Ovary (tissue), 9 donors: Measurements from ENCODE around the gene ARHGEF17. TPM values are rescaled to one million over a fixed set of nuclear protein-coding genes. Genes with fewer than 3 reads are reported as not detected.

Experiments
- DNase-seq, 5 donors: peaks; one replicate each; pipeline ENCODE4 v3.0.0-alpha.2; 2019 to 2020
- H3K27ac ChIP-seq, 2 donors: fragments of 200-600 bp; one replicate each; pipeline versions ENCODE4 v1.5.1 to v1.8.0; 2019 to 2022
- H3K27me3 ChIP-seq: fragments of 200-600 bp; one replicate; pipeline ENCODE4 v1.8.0; 2022
- H3K36me3 ChIP-seq: fragments of 200-600 bp; sonication (generic); one replicate; pipeline ENCODE4 v1.5.1; 2019
- H3K4me1 ChIP-seq: one replicate; pipeline ENCODE4 v1.8.1; 2013; ENCODE audit warnings: mild to moderate bottlenecking, moderate library complexity; ENCODE audit not compliant: insufficient read depth
- H3K4me3 ChIP-seq: fragments of 200-600 bp; sonication (generic); one replicate; pipeline ENCODE4 v1.5.1; 2017
- H3K9me3 ChIP-seq, 2 donors: fragments of 200-600 bp in 1 of 2; sonication (generic) in 1 of 2; one replicate each; pipeline versions ENCODE4 v1.5.1 to v1.8.1; 2013 to 2019; ENCODE audit warnings: mild to moderate bottlenecking in 1 of 2, moderate library complexity in 1 of 2
- EP300 ChIP-seq: sonication (generic); formaldehyde crosslinking; IDR thresholded peaks from one replicate; pipeline ENCODE4 v1.6.1; 2017; ENCODE audit warnings: antibody characterized with exemption
- POLR2A ChIP-seq: fragments of 450-650 bp; IDR thresholded peaks from one replicate; pipeline ENCODE4 v1.6.1; 2017; ENCODE audit warnings: antibody characterized with exemption, mild to moderate bottlenecking, moderate library complexity
- WGBS, 3 donors: extraction: QIAGEN DNeasy Blood & Tissue Kit in 1 of 3; methylation state at CpG; one replicate each; pipeline versions ENCODE4 v1.1.5 to v1.1.7; 2013 to 2017; 5-methylcytosine and 5-hydroxymethylcytosine counted together
- intact Hi-C, 4 donors: fragments of 100-400 bp; cut with DNase I; formaldehyde crosslinking; loops; one replicate each; pipeline versions ENCODE4 v1.11.0 to v1.15.1; 2022 to 2023
- polyA plus RNA-seq, 2 donors: library from polyadenylated mRNA; stranded (reverse); fragments of 200-250 nt in 1 of 2; fragments of 350-450 nt in 1 of 2; fragmentation: Illumina TruSeq in 1 of 2; extraction: RNeasy Lipid Tissue Mini Kit (QIAGEN cat#74804) in 1 of 2; gene quantifications; one replicate each; pipeline ENCODE4 v1.2.3, GENCODE V29; 2013 to 2014
- total RNA-seq, 7 donors: library from RNA; depleted of rRNA in 2 of 7; stranded (reverse); fragments of >200 nt in 2 of 7; fragmentation: NEBNext Ultra II Directional in 3 of 7; extraction: Animal tissue kit (Norgen Biotek cat#: 25700) in 3 of 7; gene quantifications; one replicate each; pipeline versions ENCODE4 v1.1.0 to v1.2.4, GENCODE V29; 2016 to 2023
- TF ChIP-seq, protein P1 (sequence below), 3 donors: fragments of 450-650 bp in 2 of 3; fragments of 200-600 bp in 1 of 3; IDR thresholded peaks; one replicate each; pipeline versions ENCODE4 v1.5.1 to v1.8.0; 2016 to 2022; ENCODE audit warnings: antibody characterized with exemption in 3 of 3, mild to moderate bottlenecking in 1 of 3
- donor health status: DM: no; HTN: no; CAD: no; lungs with moderate emphysema.
- donor health status: DM: no; HTN: no; CAD: no.
- donor health status: Bipolar disorder and iron deficiency.
- donor health status: DM: yes; HTN: yes; CAD: no.
- donor health status: DM: no; HTN: no; CAD: no.
- donor health status: DM: yes; HTN: yes; CAD: no.

Gene ARHGEF17
- total and polyA plus RNA-seq, 9 donors = 21.0 to 83.8 (median 46.0) TPM

DNA sequence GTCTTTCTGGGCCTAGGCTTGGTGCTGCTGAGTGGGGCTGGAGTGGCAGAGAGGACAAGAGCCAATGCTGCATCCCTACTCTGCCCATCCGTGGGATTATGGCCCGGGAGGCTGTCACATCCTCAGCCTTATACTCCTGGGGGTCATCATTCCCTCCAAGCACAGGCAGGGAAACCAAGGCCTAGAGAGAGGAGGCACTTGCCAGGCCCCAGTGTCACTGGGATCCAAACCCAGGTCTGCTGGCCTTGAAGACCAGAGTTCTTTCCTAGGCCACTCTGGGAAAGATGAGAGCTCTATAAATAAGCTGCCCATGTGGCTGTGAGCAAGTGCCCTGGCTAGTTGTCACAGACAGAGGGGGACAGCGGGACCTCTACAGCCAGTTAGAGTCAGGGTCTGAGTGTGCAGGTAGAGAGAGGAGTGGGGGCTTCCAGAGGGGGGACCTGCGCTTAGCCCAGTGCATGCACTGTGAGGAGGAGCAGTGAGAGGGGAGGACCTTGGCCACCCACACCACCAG, 72.9 kb downstream of the ARHGEF17 start:
- TF ChIP-seq, protein P1, sequence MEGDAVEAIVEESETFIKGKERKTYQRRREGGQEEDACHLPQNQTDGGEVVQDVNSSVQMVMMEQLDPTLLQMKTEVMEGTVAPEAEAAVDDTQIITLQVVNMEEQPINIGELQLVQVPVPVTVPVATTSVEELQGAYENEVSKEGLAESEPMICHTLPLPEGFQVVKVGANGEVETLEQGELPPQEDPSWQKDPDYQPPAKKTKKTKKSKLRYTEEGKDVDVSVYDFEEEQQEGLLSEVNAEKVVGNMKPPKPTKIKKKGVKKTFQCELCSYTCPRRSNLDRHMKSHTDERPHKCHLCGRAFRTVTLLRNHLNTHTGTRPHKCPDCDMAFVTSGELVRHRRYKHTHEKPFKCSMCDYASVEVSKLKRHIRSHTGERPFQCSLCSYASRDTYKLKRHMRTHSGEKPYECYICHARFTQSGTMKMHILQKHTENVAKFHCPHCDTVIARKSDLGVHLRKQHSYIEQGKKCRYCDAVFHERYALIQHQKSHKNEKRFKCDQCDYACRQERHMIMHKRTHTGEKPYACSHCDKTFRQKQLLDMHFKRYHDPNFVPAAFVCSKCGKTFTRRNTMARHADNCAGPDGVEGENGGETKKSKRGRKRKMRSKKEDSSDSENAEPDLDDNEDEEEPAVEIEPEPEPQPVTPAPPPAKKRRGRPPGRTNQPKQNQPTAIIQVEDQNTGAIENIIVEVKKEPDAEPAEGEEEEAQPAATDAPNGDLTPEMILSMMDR (IDR thresholded peaks at IDR 0.05) = no peak
- no peak for TF ChIP-seq EP300
- intact Hi-C loops = no loop called here
- WGBS, 3 donors = 92 to 96% (median 95%) methylated on average over 4 of the region's 4 CpGs
- H3K4me1 ChIP-seq = peaks cover 6% of the 10 kb centered on the region
- no peak overlapping the region for H3K4me3 ChIP-seq
- no peaks in the 10 kb centered on the region for H3K36me3 ChIP-seq
- no peaks in the 10 kb centered on the region for H3K27me3 ChIP-seq
- no peaks in the 10 kb centered on the region for H3K9me3 ChIP-seq
- DNase-seq = no peak
- H3K27ac ChIP-seq = no peak overlapping the region

DNA sequence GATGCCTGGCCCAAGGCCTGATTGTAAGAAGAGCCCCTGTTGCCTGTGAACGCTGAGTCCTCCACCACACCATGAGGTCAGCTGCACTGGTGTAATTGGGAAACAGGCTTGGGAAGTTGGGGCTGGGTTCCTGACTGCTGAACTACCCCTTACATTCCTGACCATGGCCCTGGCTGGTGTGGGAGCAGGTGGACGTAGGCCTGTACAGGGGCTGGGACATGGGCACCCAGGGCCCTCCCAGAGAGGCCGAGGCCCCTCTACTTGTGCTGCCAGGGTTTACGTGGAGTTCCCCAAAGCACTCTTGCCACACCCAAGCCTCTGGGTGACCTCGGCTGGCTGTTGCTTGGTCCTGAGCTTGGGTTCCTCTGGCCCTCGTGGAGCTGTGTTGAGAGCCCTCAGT, 73.5 kb downstream of the ARHGEF17 start:
- Histone ChIP-seq H3K4me3 (no peak overlapping the region), H3K4me1 (peaks cover 6% of the 10 kb centered on the region), H3K36me3 (no peaks in the 10 kb centered on the region), H3K27me3 (no peaks in the 10 kb centered on the region), H3K27ac (no peak overlapping the region), H3K9me3 (no peaks in the 10 kb centered on the region)
- TF ChIP-seq EP300 = no peak
- TF ChIP-seq, protein P1 (IDR thresholded peaks at IDR 0.05) = no peak
- no peak for TF ChIP-seq POLR2A
- no peak for DNase-seq
- WGBS, 3 donors = 86 to 91% (median 87%) methylated on average over 6 of the region's 6 CpGs
- intact Hi-C loops = no loop called here

DNA sequence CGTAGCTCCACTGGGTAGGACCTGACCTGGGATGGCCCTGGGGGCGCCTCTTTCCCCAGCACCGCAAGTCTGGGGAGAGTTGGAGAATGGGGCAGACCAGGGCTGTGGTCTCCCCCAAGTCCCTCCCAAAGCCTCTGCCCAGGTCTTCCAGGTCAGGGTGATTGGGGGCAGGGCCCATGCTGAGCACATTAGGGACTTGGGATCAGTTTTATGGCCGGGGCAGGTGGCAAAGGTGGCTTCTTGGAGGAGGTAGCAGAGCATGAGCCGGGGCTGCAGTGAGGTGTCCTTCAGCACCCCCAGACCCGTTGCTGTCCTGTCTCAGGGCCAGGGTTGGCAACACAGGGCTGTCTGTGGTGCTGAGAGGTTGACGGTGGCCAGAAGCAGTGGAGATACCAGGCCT, 74.1 kb downstream of the ARHGEF17 start:
- peaks cover 2% of the 10 kb centered on the region for H3K4me1 ChIP-seq
- H3K4me3 ChIP-seq = no peak overlapping the region
- no peaks in the 10 kb centered on the region for H3K9me3 ChIP-seq
- H3K36me3 ChIP-seq = no peaks in the 10 kb centered on the region
- intact Hi-C loops = no loop called here
- no peak for DNase-seq
- H3K27me3 ChIP-seq = no peaks in the 10 kb centered on the region
- TF ChIP-seq, protein P1 (IDR thresholded peaks at IDR 0.05) = no peak
- TF ChIP-seq POLR2A = no peak
- no peak for TF ChIP-seq EP300
- 94 to 97% (median 95%) methylated on average over 7 of the region's 7 CpGs for WGBS, 3 donors
- H3K27ac ChIP-seq = no peak overlapping the region

DNA sequence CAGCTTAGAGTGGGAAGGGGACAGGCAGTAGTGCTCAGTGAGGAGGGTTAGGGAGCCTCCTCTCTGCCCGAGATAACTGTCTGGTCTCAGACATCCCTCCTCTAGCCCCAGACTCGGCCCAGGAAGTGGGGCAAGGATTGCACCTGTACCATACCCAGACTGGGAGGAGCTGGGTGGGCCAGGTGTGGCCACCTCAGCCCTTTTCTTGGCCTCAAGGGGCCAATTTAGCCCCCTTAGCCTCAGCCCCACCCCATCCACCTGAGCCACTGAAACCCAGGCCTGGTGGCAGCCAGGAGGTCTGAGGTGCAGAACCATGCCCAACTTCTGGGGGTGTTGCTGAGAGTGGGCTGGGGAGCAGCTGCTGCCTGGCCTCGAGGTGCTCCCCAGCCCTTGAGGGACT, 74.7 kb downstream of the ARHGEF17 start:
- H3K4me3 ChIP-seq = no peak overlapping the region
- H3K4me1 ChIP-seq = no peaks in the 10 kb centered on the region
- 84 to 97% (median 92%) methylated on average over 3 of the region's 3 CpGs for WGBS, 3 donors
- no peaks in the 10 kb centered on the region for H3K9me3 ChIP-seq
- TF ChIP-seq EP300 (no peak), POLR2A (no peak)
- TF ChIP-seq, protein P1 (IDR thresholded peaks at IDR 0.05) = no peak
- no peak for DNase-seq
- H3K36me3 ChIP-seq = no peaks in the 10 kb centered on the region
- no peak overlapping the region for H3K27ac ChIP-seq
- intact Hi-C loops = no loop called here
- H3K27me3 ChIP-seq = no peaks in the 10 kb centered on the region
